HL-60 (cell line): Measurements from ENCODE around the gene ATP2B2.

Experiments
- DNase-seq, 2 experiments: peaks; one replicate each; pipeline ENCODE4 v3.0.0-alpha.2; 2010 to 2020; ENCODE audit warnings: low read depth in 1 of 2, low spot score in 1 of 2
- H3K27ac ChIP-seq: fragments of 250-450 bp; sonication (Bioruptor Pico); replicated peaks from 2 replicates; pipeline ENCODE4 v1.5.1; 2020; ENCODE audit warnings: mild to moderate bottlenecking, moderate library complexity
- H3K27me3 ChIP-seq: fragments of 250-450 bp; sonication (Bioruptor Pico); 2 replicates; pipeline ENCODE4 v1.5.1; 2021; ENCODE audit warnings: mild to moderate bottlenecking, moderate library complexity; ENCODE audit not compliant: insufficient read depth, poor library complexity, severe bottlenecking
- H3K4me3 ChIP-seq: replicated peaks from 2 replicates; pipeline ENCODE4 v1.5.1; 2011; ENCODE audit warnings: mild to moderate bottlenecking, control low read depth, low read length; ENCODE audit not compliant: insufficient read depth
- CTCF ChIP-seq: IDR thresholded peaks from one replicate; pipeline ENCODE4 v1.5.1; 2011; ENCODE audit warnings: low read length, control low read depth, inconsistent platforms; ENCODE audit not compliant: insufficient read depth
- GABPA ChIP-seq: IDR thresholded peaks from 2 replicates; pipeline ENCODE4 v1.6.1; 2012; ENCODE audit warnings: low read depth
- POLR2AphosphoS5 ChIP-seq: IDR thresholded peaks from 2 replicates; pipeline ENCODE4 v1.6.1; 2012; ENCODE audit warnings: low read depth
- REST ChIP-seq: IDR thresholded peaks from 2 replicates; pipeline ENCODE4 v1.6.1; 2012; ENCODE audit warnings: low read depth; ENCODE audit not compliant: insufficient replicate concordance
- SPI1 ChIP-seq: IDR thresholded peaks from 2 replicates; pipeline ENCODE4 v1.6.1; 2012; ENCODE audit warnings: low read depth, mild to moderate bottlenecking, borderline replicate concordance

ATP2B2 gene

GRCh38 chr3:10506696-10507095 lies 1.3 kb upstream of the ATP2B2 start:
- no peak overlapping the region for H3K4me3 ChIP-seq
- H3K27me3 ChIP-seq, result peaks cover 28% of the 10 kb centered on the region
- TF ChIP-seq GABPA (no peak), CTCF (no peak), REST (no peak), POLR2AphosphoS5 (no peak), SPI1 (no peak)
- no peak overlapping the region for H3K27ac ChIP-seq
- DNase-seq, result no peak

GRCh38 chr3:10505791-10506585 lies 602 bp upstream of the ATP2B2 start:
- H3K4me3 ChIP-seq, result no peak overlapping the region
- no peak overlapping the region for H3K27ac ChIP-seq
- DNase-seq, result no peak
- TF ChIP-seq GABPA (no peak), REST (no peak), SPI1 (no peak), CTCF (no peak)
- H3K27me3 ChIP-seq, result peaks cover 28% of the 10 kb centered on the region

- Histone ChIP-seq H3K27me3 (peaks cover 28% of the 10 kb centered on the region), H3K27ac (no peak overlapping the region), H3K4me3 (no peak overlapping the region)
- DNase-seq, result no peak
- no peak for TF ChIP-seq REST
- TF ChIP-seq CTCF, result no peak
- no peak for TF ChIP-seq SPI1
- no peak for TF ChIP-seq GABPA
- TF ChIP-seq POLR2AphosphoS5, result no peak
Measured at GRCh38 chr3:10504171-10505049, 976 bp downstream of the ATP2B2 start.
